OCI-LY3 (cell line): ENCODE measurements around the gene MICU1.

Experiments used
- CTCF ChIP-seq: fragments of 200-600, 300-600 bp; sonication (generic); IDR thresholded peaks from 2 replicates; pipeline ENCODE4 v1.5.1; 2014; ENCODE audit warnings: antibody characterized with exemption, low read length, low read depth
- EZH2phosphoT487 ChIP-seq: fragments of 200-600 bp; shearing (Covaris generic); IDR thresholded peaks from 2 replicates; pipeline ENCODE4 v1.6.1; 2018; ENCODE audit warnings: antibody characterized with exemption, mixed run types, low read depth

- TF ChIP-seq CTCF = no peak
- no peak for TF ChIP-seq EZH2phosphoT487
Measured at GRCh38 chr10:72513910-72514309, 112.0 kb downstream of the MICU1 start.
